K562 (cell line): ENCODE results near the gene CACNA1E.

Experiments
- CEBPB ChIP-seq: fragments of 450-650 bp; IDR thresholded peaks from 2 replicates; pipeline ENCODE4 v1.6.1; 2016; ENCODE audit warnings: missing genetic modification characterization, missing compliant biosample characterization
- CTCF ChIP-seq, 3 experiments: IDR thresholded peaks in 2 of 3; conservative IDR thresholded peaks in 1 of 3; 2 replicates each; pipeline ENCODE4 v1.5.1; 2011 to 2012; ENCODE audit warnings: low read length in 3 of 3, mild to moderate bottlenecking in 3 of 3, control low read depth in 2 of 3, improper control_type of control experiment in 1 of 3, inconsistent platforms in 1 of 3, low read depth in 1 of 3, mixed read lengths in 1 of 3, moderate library complexity in 1 of 3; ENCODE audit not compliant: insufficient read depth in 2 of 3
- EZH2 ChIP-seq: IDR thresholded peaks from 2 replicates; pipeline ENCODE4 v1.6.1; 2012; ENCODE audit warnings: low read depth, mild to moderate bottlenecking, inconsistent platforms, low read length, borderline replicate concordance
- HOXB6 ChIP-seq: fragments of 250-450 bp; sonication (Bioruptor Pico); IDR thresholded peaks from 2 replicates; pipeline ENCODE4 v1.5.1; 2022; ENCODE audit warnings: mild to moderate bottlenecking, borderline replicate concordance
- IRF2 ChIP-seq: sonication (generic); formaldehyde crosslinking; IDR thresholded peaks from 2 replicates; pipeline ENCODE4 v1.8.1; 2022; ENCODE audit warnings: mild to moderate bottlenecking, missing genetic modification reagents
- LARP7 ChIP-seq: fragments of 450-650 bp; IDR thresholded peaks from 2 replicates; pipeline ENCODE4 v1.6.1; 2016
- MXI1 ChIP-seq: IDR thresholded peaks from 2 replicates; pipeline ENCODE4 v1.6.1; 2011; ENCODE audit warnings: low read depth, mild to moderate bottlenecking, improper control_type of control experiment, low read length
- PATZ1 ChIP-seq: fragments of 250-450 bp; sonication (Bioruptor Pico); IDR thresholded peaks from 2 replicates; pipeline ENCODE4 v1.5.0; 2020; ENCODE audit warnings: mild to moderate bottlenecking, borderline replicate concordance
- PHF8 ChIP-seq: fragments of 200-600 bp; sonication (generic); IDR thresholded peaks from 2 replicates; pipeline ENCODE4 v1.6.1; 2012; ENCODE audit warnings: mixed run types, mild to moderate bottlenecking, inconsistent platforms, low read length, moderate library complexity, borderline replicate concordance
- POLR2A ChIP-seq: fragments of 450-650 bp; conservative IDR thresholded peaks from 2 replicates; pipeline ENCODE4 v1.6.1; 2016
- POLR2AphosphoS5 ChIP-seq: IDR thresholded peaks from 2 replicates; pipeline ENCODE4 v1.6.1; 2011; ENCODE audit warnings: mild to moderate bottlenecking, low read depth, low read length, moderate library complexity; ENCODE audit not compliant: control insufficient read depth, insufficient read depth
- RAD21 ChIP-seq, 2 experiments: fragments of 250-450 bp in 1 of 2; fragments of 450-650 bp in 1 of 2; sonication (Bioruptor Pico) in 1 of 2; formaldehyde crosslinking in 1 of 2; IDR thresholded peaks in 1 of 2; conservative IDR thresholded peaks in 1 of 2; 2 replicates each; pipeline versions ENCODE4 v1.4.0 to v1.8.0; 2020 to 2022; ENCODE audit warnings: mild to moderate bottlenecking in 2 of 2, moderate library complexity in 1 of 2
- ZNF398 ChIP-seq: fragments of 250-450 bp; sonication (Bioruptor Pico); IDR thresholded peaks from 2 replicates; pipeline ENCODE4 v1.8.0; 2021; ENCODE audit warnings: moderate library complexity, mild to moderate bottlenecking, inconsistent platforms
- TF ChIP-seq, protein P1 (sequence below): fragments of 450-650 bp; IDR thresholded peaks from 2 replicates; pipeline ENCODE4 v1.7.1; 2018; ENCODE audit warnings: mild to moderate bottlenecking, low read depth; ENCODE audit not compliant: partially characterized antibody

- TF ChIP-seq MXI1 = no peak
- TF ChIP-seq, protein P1, sequence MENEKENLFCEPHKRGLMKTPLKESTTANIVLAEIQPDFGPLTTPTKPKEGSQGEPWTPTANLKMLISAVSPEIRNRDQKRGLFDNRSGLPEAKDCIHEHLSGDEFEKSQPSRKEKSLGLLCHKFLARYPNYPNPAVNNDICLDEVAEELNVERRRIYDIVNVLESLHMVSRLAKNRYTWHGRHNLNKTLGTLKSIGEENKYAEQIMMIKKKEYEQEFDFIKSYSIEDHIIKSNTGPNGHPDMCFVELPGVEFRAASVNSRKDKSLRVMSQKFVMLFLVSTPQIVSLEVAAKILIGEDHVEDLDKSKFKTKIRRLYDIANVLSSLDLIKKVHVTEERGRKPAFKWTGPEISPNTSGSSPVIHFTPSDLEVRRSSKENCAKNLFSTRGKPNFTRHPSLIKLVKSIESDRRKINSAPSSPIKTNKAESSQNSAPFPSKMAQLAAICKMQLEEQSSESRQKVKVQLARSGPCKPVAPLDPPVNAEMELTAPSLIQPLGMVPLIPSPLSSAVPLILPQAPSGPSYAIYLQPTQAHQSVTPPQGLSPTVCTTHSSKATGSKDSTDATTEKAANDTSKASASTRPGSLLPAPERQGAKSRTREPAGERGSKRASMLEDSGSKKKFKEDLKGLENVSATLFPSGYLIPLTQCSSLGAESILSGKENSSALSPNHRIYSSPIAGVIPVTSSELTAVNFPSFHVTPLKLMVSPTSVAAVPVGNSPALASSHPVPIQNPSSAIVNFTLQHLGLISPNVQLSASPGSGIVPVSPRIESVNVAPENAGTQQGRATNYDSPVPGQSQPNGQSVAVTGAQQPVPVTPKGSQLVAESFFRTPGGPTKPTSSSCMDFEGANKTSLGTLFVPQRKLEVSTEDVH = no peak
- TF ChIP-seq POLR2A = no peak
- TF ChIP-seq CTCF (IDR thresholded peaks at IDR 0.05 in 2 of 3, conservative IDR thresholded peaks at IDR 0.05 in 1 of 3; ENCODE audit: insufficient read depth in 2 of 3, low read depth in 1 of 3, low read length in 3 of 3) = no peak
- TF ChIP-seq POLR2AphosphoS5 = no peak
- no peak for TF ChIP-seq LARP7
- no peak for TF ChIP-seq ZNF398
- no peak for TF ChIP-seq PATZ1 (CRISPR knock-in tag)
- no peak for TF ChIP-seq IRF2
- TF ChIP-seq EZH2 = no peak
- TF ChIP-seq CEBPB = no peak
- no peak for TF ChIP-seq PHF8
- TF ChIP-seq RAD21 (CRISPR knock-in tag; conservative IDR thresholded peaks at IDR 0.05 in 1 of 2, IDR thresholded peaks at IDR 0.05 in 1 of 2) = no peak
- no peak for TF ChIP-seq HOXB6 (CRISPR knock-in tag)
Measured at GRCh38 chr1:181548497-181548896, 65.2 kb downstream of the CACNA1E start.
